GM18858 (cell line): Measurements from ENCODE around the gene PSMA5.

Source experiments
- ATAC-seq: cut with Tn5 transposase; IDR thresholded peaks from one replicate; pipeline ENCODE4 v1.9.1; 2021; ENCODE audit not compliant: unreplicated experiment

The PSMA5 gene

DNA sequence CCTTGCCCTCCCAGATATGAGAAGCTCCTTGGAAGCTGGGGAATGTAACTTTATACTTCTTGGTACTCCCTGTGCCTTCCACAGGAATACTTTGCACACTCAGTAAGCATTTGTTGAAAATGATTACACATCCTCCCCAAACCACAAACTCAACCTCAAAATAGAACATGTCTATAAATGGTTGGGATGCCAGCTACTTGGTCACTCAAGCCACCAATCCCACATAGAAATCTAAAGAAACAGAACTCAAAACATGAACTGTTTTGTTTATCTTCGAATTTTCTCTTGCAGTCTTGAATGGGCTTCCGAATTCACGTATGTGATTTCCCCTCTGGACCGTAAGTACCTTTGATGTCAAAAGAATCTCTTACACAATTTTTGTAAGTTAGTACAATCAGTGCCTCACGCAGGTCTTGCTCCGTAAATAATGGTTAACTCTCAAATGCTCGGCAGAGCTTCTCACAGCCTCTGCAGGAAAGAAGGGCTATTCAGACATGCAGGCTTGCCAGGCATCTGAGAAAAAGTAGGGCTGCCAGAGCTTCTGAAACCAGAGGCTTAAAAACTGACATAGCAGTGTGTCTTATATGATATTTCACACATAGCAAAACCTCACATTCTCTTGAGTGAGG lies 55.4 kb downstream of the PSMA5 start:
- ATAC-seq = no peak

DNA sequence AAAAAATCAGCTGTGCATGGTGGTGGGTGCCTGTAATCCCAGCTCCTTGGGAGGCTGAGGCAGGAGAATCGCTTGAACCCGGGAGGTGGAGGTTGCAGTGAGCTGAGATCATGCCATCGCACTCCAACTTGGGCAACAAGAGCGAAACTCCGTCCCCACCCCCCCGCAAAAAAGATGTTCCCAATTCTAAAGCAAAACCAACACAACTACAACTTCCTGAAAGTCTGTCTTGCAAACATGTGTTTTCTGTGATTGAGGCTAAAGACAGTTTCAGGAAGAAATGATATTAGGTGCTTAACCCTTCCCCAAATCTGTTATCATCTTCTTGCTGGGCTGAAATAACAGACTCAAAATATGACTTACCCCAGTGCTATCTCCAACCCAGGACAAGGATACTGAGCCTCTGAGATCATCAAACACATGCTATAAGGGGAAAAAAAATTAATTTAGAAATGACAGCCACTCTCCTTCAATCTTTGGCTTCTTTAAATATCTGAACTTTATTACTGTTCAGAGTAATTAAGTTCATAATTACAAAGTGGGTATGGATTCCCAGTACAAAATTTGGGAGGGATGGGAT lies 57.0 kb downstream of the PSMA5 start:
- ATAC-seq = no peak

DNA sequence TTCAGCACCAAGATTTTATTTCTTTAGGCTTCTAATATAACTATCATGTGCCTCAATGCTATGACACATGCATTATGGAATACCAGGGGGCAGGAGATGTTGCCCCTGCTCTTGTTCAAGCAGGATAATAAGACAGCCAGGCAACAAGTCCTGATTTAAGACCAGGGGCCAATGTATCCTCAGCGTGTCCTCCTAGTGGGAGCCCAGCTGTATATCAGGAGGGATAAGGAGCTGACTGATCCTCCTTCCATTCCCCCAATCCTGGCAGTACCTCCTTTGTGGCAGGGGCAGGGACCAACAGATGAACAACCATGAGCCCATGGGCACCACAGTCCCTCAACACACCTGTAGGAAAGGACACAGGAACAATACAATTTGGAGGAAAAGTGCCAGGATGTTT lies 57.8 kb downstream of the PSMA5 start:
- no peak for ATAC-seq

GRCh38 chr1:109367626-109368025 lies 58.6 kb downstream of the PSMA5 start:
- no peak for ATAC-seq

- no peak for ATAC-seq
These were observed 60.5 kb downstream of the PSMA5 start for GRCh38 chr1:109365642-109366204.

DNA sequence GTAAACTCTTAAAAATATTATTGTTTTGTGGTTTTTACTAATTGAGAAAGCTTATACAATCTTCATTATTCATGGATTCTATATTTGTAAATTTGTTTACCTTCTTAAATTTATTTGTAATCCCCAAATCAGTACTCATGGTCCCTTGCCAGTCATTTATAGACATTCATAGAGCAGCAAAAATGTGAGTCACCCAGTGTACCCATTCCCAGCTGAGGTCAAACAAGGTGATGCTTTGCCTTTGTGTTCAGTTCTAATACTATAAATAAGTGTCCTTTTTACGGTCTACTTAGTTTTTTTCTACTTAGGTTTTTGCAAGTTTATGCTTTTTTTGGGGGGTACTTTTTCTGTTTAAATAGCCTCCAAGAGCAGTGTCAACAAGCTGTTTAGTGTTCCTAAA lies 64.6 kb downstream of the PSMA5 start:
- no peak for ATAC-seq

DNA sequence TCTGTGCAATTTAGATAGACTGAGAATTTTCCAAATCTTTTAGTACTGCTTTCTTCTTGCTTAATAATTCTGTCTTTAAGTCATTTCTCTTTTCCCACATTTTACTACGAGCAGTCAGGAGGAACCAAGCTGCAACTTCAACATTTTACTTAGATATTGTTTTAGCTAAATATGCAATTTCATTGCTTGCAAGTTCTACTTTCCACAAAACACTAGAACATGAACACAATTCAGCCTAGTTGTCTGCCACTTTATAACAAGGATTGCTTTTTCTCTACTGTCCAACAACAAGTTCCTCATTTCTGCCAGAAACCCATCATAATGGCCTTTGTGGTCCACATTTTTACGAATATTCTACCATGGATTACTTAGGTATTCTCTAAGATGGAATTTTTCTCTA lies 65.2 kb downstream of the PSMA5 start:
- ATAC-seq = no peak

DNA sequence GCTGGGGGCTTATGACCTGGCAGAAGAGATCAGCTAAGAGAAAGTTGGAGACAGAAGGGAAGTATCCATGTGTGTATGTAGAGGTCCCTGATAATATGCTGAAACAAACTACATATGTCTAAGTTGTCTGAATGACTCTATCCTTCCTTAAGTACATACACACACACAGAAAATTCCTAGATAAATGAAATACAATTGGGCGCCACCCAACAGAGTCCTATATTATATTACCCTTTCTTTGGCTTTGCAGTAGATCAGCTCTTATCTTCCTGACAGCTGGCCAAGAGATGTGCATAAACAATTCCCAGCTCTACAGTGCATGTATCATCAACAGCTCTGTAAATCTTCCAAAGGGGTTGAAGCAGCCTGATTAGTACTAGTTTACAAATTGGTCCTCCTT lies 68.6 kb downstream of the PSMA5 start:
- ATAC-seq = no peak

DNA sequence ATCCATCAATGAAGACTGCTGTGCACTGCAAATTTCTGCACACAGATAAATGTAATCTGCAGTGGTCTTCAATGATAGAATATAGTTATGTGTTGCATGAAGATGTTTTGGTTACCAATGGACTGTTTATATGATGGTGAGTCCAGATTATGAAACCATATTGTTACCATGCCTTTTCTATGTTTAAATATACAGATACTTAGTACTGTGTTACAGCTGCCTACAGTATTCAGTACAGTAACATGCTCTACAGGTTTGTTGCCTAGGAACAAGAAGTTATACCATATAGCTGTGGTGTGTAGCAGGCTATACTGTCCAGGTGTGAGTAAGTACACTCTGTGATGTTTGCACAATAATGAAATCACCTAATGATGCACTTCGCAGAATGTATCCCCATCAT lies 69.3 kb downstream of the PSMA5 start:
- no peak for ATAC-seq

DNA sequence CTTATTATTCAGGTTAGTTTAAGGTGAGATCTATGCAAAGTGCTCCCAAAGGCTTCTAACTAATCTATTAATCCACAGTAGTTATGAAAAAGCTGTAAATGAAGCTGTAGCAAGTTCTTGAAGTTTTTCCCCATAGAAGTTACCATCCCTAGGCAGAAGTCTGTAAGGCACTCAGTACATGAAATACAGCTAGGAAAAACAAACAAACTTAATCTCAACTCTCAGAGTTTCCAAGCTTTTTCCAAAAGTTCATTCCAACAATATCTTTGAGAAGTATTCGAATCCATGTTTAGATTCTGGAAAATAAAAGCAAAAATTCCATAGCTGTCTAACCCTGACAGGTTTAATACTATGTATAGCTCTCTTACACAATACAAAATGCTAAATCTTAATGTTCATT lies 69.7 kb downstream of the PSMA5 start:
- no peak for ATAC-seq

- no peak for ATAC-seq
These were observed 71.3 kb downstream of the PSMA5 start for GRCh38 chr1:109354929-109355328.

DNA sequence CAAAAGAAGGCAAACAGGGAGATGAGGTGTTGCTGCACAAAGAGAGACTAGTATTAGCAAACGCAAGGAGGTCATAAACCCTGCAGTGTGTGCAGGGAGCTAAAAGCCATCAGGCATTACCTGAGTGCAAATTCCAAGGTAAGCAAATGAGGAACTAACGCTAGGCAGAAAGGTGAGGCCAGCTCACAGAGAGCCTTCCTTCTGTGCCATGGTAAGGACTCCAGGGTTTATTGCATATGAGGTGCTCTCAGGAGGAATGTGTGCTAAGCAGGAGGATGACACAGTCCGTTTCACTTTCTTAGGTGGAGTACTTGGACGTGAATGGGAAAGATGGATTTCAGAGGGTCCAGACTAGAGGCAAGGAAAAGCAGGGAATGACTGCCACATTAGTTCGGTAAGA lies 74.8 kb downstream of the PSMA5 start:
- no peak for ATAC-seq

DNA sequence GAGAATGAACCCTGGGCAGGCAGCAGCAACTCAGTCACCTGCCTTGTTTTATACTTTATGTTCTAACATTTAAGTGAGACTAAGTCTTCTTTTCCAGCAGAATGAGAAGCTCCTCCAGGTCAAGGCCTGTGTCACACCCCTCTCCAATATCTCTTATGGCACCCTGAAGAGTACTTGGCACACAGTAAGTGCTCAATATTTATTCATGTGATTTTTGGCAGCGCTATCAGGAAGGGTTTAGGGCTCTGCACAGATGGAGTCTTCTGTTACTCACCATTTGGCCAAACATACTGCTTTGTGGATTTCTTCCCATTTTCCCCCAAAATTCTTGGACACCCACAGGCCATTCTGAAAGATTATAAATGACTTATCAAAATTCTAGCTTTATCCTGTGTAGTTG lies 75.6 kb downstream of the PSMA5 start:
- no peak for ATAC-seq

DNA sequence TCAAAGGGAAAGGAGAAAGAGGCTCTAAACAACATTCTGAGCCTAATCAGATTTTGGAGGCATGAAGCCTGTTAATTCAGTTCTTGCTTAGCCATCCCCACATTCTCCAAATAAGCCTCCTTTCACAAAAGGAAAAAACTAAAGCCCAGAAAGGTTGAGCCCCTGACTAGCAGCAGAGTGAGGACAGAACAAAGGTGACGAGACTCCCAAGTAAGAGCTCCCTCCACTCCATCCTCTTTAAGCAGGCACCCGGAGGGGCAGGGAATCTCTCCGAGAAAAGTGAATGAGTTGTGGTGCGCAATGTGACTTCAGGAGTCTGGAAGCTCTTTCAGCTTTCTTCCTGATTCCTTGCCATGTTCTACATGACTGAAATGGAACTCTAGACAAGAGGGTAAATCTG lies 76.1 kb downstream of the PSMA5 start:
- no peak for ATAC-seq
